HepG2 (cell line): ENCODE data around the gene PRRT1. TPM values are rescaled to one million over a fixed set of nuclear protein-coding genes. Genes with fewer than 3 reads are reported as not detected.
A peak's percentile ranks its signal among the peaks of the same experiment; 100 is the strongest.

Experiments used
- HOMEZ ChIP-seq: IDR thresholded peaks from 2 replicates; pipeline ENCODE4 v1.6.1; 2016; ENCODE audit warnings: low read depth
- MXD3 ChIP-seq: IDR thresholded peaks from 2 replicates; pipeline ENCODE4 v1.6.1; 2016; ENCODE audit warnings: mild to moderate bottlenecking, missing biosample characterization, missing genetic modification reagents
- NCOR1 ChIP-seq: fragments of 200-600 bp; sonication (generic); IDR thresholded peaks from 2 replicates; pipeline ENCODE4 v1.7.0; 2017; ENCODE audit warnings: antibody characterized with exemption, low read length, borderline replicate concordance
- RERE ChIP-seq: IDR thresholded peaks from 2 replicates; pipeline ENCODE4 v1.6.1; 2016; ENCODE audit warnings: low read depth, missing genetic modification reagents, missing compliant biosample characterization
- ZBTB40 ChIP-seq, 2 experiments: fragments of 450-650 bp in 1 of 2; sonication (generic) in 1 of 2; formaldehyde crosslinking in 1 of 2; IDR thresholded peaks; 2 replicates each; pipeline versions ENCODE4 v1.6.1 to v1.8.0; 2016 to 2022; ENCODE audit warnings: antibody characterized with exemption in 1 of 2, mild to moderate bottlenecking in 1 of 2, missing genetic modification reagents in 1 of 2
- ZNF33B ChIP-seq: sonication (generic); formaldehyde crosslinking; IDR thresholded peaks from 2 replicates; pipeline ENCODE4 v1.5.1; 2020; ENCODE audit warnings: mild to moderate bottlenecking, missing genetic modification reagents
- ZNF510 ChIP-seq: sonication (generic); formaldehyde crosslinking; IDR thresholded peaks from 2 replicates; pipeline ENCODE4 v1.4.0; 2020; ENCODE audit warnings: low read depth, mild to moderate bottlenecking, missing genetic modification reagents
- ZNF724P ChIP-seq: sonication (generic); formaldehyde crosslinking; IDR thresholded peaks from 2 replicates; pipeline ENCODE4 v1.8.0; 2022; ENCODE audit warnings: missing genetic modification reagents, borderline replicate concordance
- polyA plus RNA-seq, 8 experiments: library from polyadenylated mRNA; depleted of rRNA in 3 of 8; stranded (reverse) in 7 of 8; unstranded in 1 of 8; fragments of >200 nt; fragmentation: Illumina TruSeq in 4 of 8; extraction: Trizol in 4 of 8; gene quantifications; 2 replicates each; pipeline versions ENCODE4 v1.2.1 to v1.2.3, GENCODE V29; 2011 to 2016; ENCODE audit warnings: low read depth in 4 of 8, missing spikeins in 1 of 8, mixed read lengths in 1 of 8; ENCODE audit not compliant: insufficient read depth in 1 of 8
- total RNA-seq, 5 experiments: library from RNA; depleted of rRNA; stranded (reverse); fragments of >200 nt; fragmentation: Illumina TruSeq; extraction: Trizol; gene quantifications; 2 replicates each; pipeline ENCODE4 v1.2.3, GENCODE V29; 2016; ENCODE audit warnings: low read depth in 1 of 5

The PRRT1 gene
- total and polyA plus RNA-seq, 2 of the 13 experiments (the other 11 are each of a cell fraction or from before 2014, with no cell fraction given) = 0.64 to 1.4 TPM

- TF ChIP-seq RERE (CRISPR knock-in tag) = 0 out of 2 replicates have a peak, but pooled peaks have one; percentile 21
- no peak for TF ChIP-seq HOMEZ (CRISPR knock-in tag)
- TF ChIP-seq ZBTB40 (IDR thresholded peaks at IDR 0.05) = no peak
- peak; percentile 44; the same call in 1 of the 2 replicates for TF ChIP-seq ZBTB40 (CRISPR knock-in tag; IDR thresholded peaks at IDR 0.05)
- peak; percentile 27; the same call in 1 of the 2 replicates for TF ChIP-seq NCOR1
- TF ChIP-seq ZNF510 = peak; percentile 64; the same call in 1 of the 2 replicates
- peak; percentile 45; the same call in 1 of the 2 replicates for TF ChIP-seq ZNF724P (CRISPR knock-in tag)
- TF ChIP-seq ZNF33B (CRISPR knock-in tag) = peak; percentile 75; the same call in 1 of the 2 replicates
- no peak for TF ChIP-seq MXD3 (CRISPR knock-in tag)
These were observed 23.8 kb downstream of the PRRT1 start, which contains the start of gene ATF6B (continued) for GRCh38 chr6:32127717-32128592.
